ENCODE data around the gene CCNJL.
"Not testable (repeated sequence)": the region's sequence is repeated elsewhere in the genome, so short reads cannot be mapped to it uniquely, and the experiment has no call there.

CCNJL gene

GRCh38 chr5:160312134-160312959 is at the start of gene CCNJL:
TSS of gene CCNJL (minus strand) at chr5:160312564. CDS start at chr5:160311923, 641 bp downstream.
- no peak for DNase-seq

- no peak for DNase-seq
These were observed 49.4 kb upstream of the CCNJL start for GRCh38 chr5:160361624-160362228.

GRCh38 chr5:160360310-160360709 is 47.9 kb upstream of the CCNJL start:
- DNase-seq: no peak

GRCh38 chr5:160359816-160360215 is 47.5 kb upstream of the CCNJL start:
- no peak for DNase-seq

- DNase-seq: no peak
These were observed 46.9 kb upstream of the CCNJL start for GRCh38 chr5:160359242-160359641.

GRCh38 chr5:160357861-160358411 is 45.6 kb upstream of the CCNJL start:
- DNase-seq: peak; percentile 53

GRCh38 chr5:160357394-160357793 is 45.0 kb upstream of the CCNJL start:
- peak; percentile 37 for DNase-seq

- DNase-seq: no peak
These were observed 44.4 kb upstream of the CCNJL start for GRCh38 chr5:160356550-160357347.

GRCh38 chr5:160354666-160355065 is 42.3 kb upstream of the CCNJL start:
- no peak for DNase-seq

- DNase-seq: no peak
These were observed 41.0 kb upstream of the CCNJL start for GRCh38 chr5:160353379-160353778.

- peak; percentile 11 for DNase-seq
These were observed 39.9 kb upstream of the CCNJL start for GRCh38 chr5:160352308-160352707.

GRCh38 chr5:160349935-160350303 is 37.6 kb upstream of the CCNJL start:
- DNase-seq: no peak

- no peak for DNase-seq
These were observed 37.0 kb upstream of the CCNJL start for GRCh38 chr5:160349249-160349934.

GRCh38 chr5:160348080-160348479 is 35.7 kb upstream of the CCNJL start:
- DNase-seq: no peak

GRCh38 chr5:160347448-160347847 is 35.1 kb upstream of the CCNJL start:
- DNase-seq: no peak

- no peak for DNase-seq
These were observed 30.1 kb upstream of the CCNJL start for GRCh38 chr5:160342413-160342941.

- peak; percentile 22 for DNase-seq
These were observed 29.0 kb upstream of the CCNJL start for GRCh38 chr5:160341309-160341870.

- not testable (repeated sequence) for DNase-seq
These were observed 28.1 kb upstream of the CCNJL start for GRCh38 chr5:160340513-160340912.

GRCh38 chr5:160339406-160340130 is 27.2 kb upstream of the CCNJL start:
- no peak for DNase-seq

GRCh38 chr5:160334716-160335115 is 22.4 kb upstream of the CCNJL start:
- DNase-seq: peak; percentile 54

GRCh38 chr5:160333721-160334120 is 21.4 kb upstream of the CCNJL start:
- peak; percentile 93 for DNase-seq

All from MV-4-11 (cell line).